Colonic mucosa (tissue), 4 donors: ENCODE results near the gene TBPL1. TPM values are rescaled to one million over a fixed set of nuclear protein-coding genes. Genes with fewer than 3 reads are reported as not detected.
A peak's percentile ranks its signal among the peaks of the same experiment; 100 is the strongest.
"Not testable (repeated sequence)": the region's sequence is repeated elsewhere in the genome, so short reads cannot be mapped to it uniquely, and the experiment has no call there.

Experiments used
- DNase-seq: peaks from one replicate; pipeline ENCODE4 v3.0.0-alpha.2; 2020
- H3K27ac ChIP-seq: fragments of 200-600 bp; one replicate; pipeline ENCODE4 v1.8.0; 2021
- H3K27me3 ChIP-seq: fragments of 200-600 bp; one replicate; pipeline ENCODE4 v1.8.0; 2021
- H3K36me3 ChIP-seq: fragments of 200-600 bp; one replicate; pipeline ENCODE4 v1.8.0; 2021
- H3K4me1 ChIP-seq: fragments of 200-600 bp; one replicate; pipeline ENCODE4 v1.8.0; 2021; ENCODE audit warnings: mild to moderate bottlenecking
- H3K4me3 ChIP-seq: fragments of 200-600 bp; one replicate; pipeline ENCODE4 v1.8.0; 2021
- H3K9ac ChIP-seq, 2 donors: one replicate each; pipeline ENCODE4 v1.7.0; 2013; ENCODE audit warnings: control low read depth in 2 of 2, low read depth in 2 of 2, low read length in 2 of 2
- H3K9me3 ChIP-seq: fragments of 200-600 bp; one replicate; pipeline ENCODE4 v1.8.0; 2021
- CTCF ChIP-seq: fragments of 200-600 bp; IDR thresholded peaks from one replicate; pipeline ENCODE4 v1.8.0; 2022; ENCODE audit warnings: antibody characterized with exemption, mild to moderate bottlenecking
- intact Hi-C: fragments of 100-400 bp; cut with DNase I; formaldehyde crosslinking; loops from one replicate; pipeline ENCODE4 v1.14.1; 2022
- total RNA-seq, 2 donors: library from RNA; stranded (reverse); fragmentation: NEBNext Ultra II Directional in 1 of 2; extraction: Animal tissue kit (Norgen Biotek cat#: 25700) in 1 of 2; gene quantifications; one replicate each; pipeline ENCODE4 v1.2.1, GENCODE V29; 2021
- donor health status: healthy.
- donor health status: DM: no; HTN: no; CAD: no.
- donor health status: DM: no; HTN: no; CAD: no.

TBPL1 gene
- total RNA-seq, 2 donors from 2014 or later = 28.1 to 29.0 TPM

GRCh38 chr6:133972388-133972787, 19.4 kb downstream of the TBPL1 start:
- Histone ChIP-seq H3K4me1 (no peaks in the 10 kb centered on the region), H3K27ac (no peak overlapping the region), H3K4me3 (no peak overlapping the region), H3K27me3 (no peaks in the 10 kb centered on the region), H3K9ac (no peak overlapping the region), H3K36me3 (no peaks in the 10 kb centered on the region), H3K9me3 (no peaks in the 10 kb centered on the region)
- intact Hi-C loops = no loop called here
- no peak for TF ChIP-seq CTCF
- DNase-seq = no peak

- H3K27ac ChIP-seq = no peak overlapping the region
- intact Hi-C loops = no loop called here
- DNase-seq = no peak
Measured at GRCh38 chr6:133973109-133973971, 20.3 kb downstream of the TBPL1 start.

GRCh38 chr6:133977983-133978895, 25.2 kb downstream of the TBPL1 start:
- no peaks in the 10 kb centered on the region for H3K4me1 ChIP-seq
- intact Hi-C loops = no loop called here

More at GRCh38 chr6:133973109-133973971, 20.3 kb downstream of the TBPL1 start:
- Histone ChIP-seq H3K27me3 (no peaks in the 10 kb centered on the region), H3K9ac (no peak overlapping the region), H3K4me3 (no peak overlapping the region), H3K9me3 (no peaks in the 10 kb centered on the region), H3K4me1 (no peaks in the 10 kb centered on the region), H3K36me3 (no peaks in the 10 kb centered on the region)
- TF ChIP-seq CTCF = peak; percentile 67

GRCh38 chr6:133978896-133979240, 25.8 kb downstream of the TBPL1 start:
- no peak overlapping the region for H3K9ac ChIP-seq
- no peaks in the 10 kb centered on the region for H3K9me3 ChIP-seq
- TF ChIP-seq CTCF = no peak
- H3K27ac ChIP-seq = no peak overlapping the region
- no peak overlapping the region for H3K4me3 ChIP-seq
- H3K36me3 ChIP-seq = no peaks in the 10 kb centered on the region
- no peaks in the 10 kb centered on the region for H3K4me1 ChIP-seq
- no peaks in the 10 kb centered on the region for H3K27me3 ChIP-seq
- DNase-seq = no peak
- intact Hi-C loops = no loop called here

More at GRCh38 chr6:133977983-133978895, 25.2 kb downstream of the TBPL1 start:
- no peak overlapping the region for H3K4me3 ChIP-seq
- no peaks in the 10 kb centered on the region for H3K27me3 ChIP-seq
- H3K9me3 ChIP-seq = no peaks in the 10 kb centered on the region
- no peak overlapping the region for H3K27ac ChIP-seq
- DNase-seq = no peak
- no peak for TF ChIP-seq CTCF
- no peaks in the 10 kb centered on the region for H3K36me3 ChIP-seq
- no peak overlapping the region for H3K9ac ChIP-seq

GRCh38 chr6:133979269-133979963, 26.4 kb downstream of the TBPL1 start:
- H3K9ac ChIP-seq, H3K27me3 ChIP-seq, intact Hi-C loops, H3K9me3 ChIP-seq, H3K27ac ChIP-seq, H3K36me3 ChIP-seq, H3K4me1 ChIP-seq, DNase-seq, H3K4me3 ChIP-seq: not testable (repeated sequence)
